ENCODE data around the gene ZSCAN10. TPM values are rescaled to one million over a fixed set of nuclear protein-coding genes. Genes with fewer than 3 reads are reported as not detected.

The ZSCAN10 gene
- total and polyA plus RNA-seq, 2 of the 13 experiments (the other 11 are each of a cell fraction or from before 2014, with no cell fraction given): not detected

- BruUV-seq (replicated peaks): no TSS peak
- Histone ChIP-seq H3K36me3 (replicated peaks in 1 of 2; ENCODE audit: control insufficient read depth in 1 of 2, insufficient read depth in 2 of 2, low read length in 2 of 2) (peaks cover 9 to 16% of the 10 kb centered on the region in 2 experiments; a peak in 2 of 5 replicates), H3K9me3 (ENCODE audit: low read length) (no peaks in the 10 kb centered on the region), H3K4me1 (ENCODE audit: insufficient read depth, low read length) (peaks cover 37% of the 10 kb centered on the region), H2AFZ (ENCODE audit: low read length) (no peak within 1 kb of the TSS), H3K27ac (ENCODE audit: extremely low read length, insufficient read depth, low read length) (peak within 1 kb of the TSS; percentile 82), H4K20me1 (ENCODE audit: insufficient read depth, low read length) (no peaks in the 10 kb centered on the region), H3K9ac (ENCODE audit: insufficient read depth, low read depth, low read length) (peak within 1 kb of the TSS; percentile 96), H3K27me3 (ENCODE audit: control insufficient read depth in 1 of 2, insufficient read depth in 2 of 2, low read length in 2 of 2) (no peaks in the 10 kb centered on the region; a peak in 2 of 5 replicates), H3K4me3 (replicated peaks in 1 of 3; ENCODE audit: insufficient read depth in 1 of 3, low read depth in 2 of 3, low read length in 3 of 3) (peak within 1 kb of the TSS; percentile 57 to 90 (median 71)), H3K4me2 (ENCODE audit: low read depth, low read length) (peak within 1 kb of the TSS; percentile 94), H3K79me2 (ENCODE audit: insufficient read depth, low read length) (peaks cover 17% of the 10 kb centered on the region)
- FAIRE-seq (peak; percentile 85), DNase-seq (ENCODE audit: low spot score) (peak; percentile 87), ATAC-seq (peak; percentile 77)
- ChIA-PET POLR2A (interaction anchor here (0.6 to 4.9 kb wide), 19 partner anchors 10 to 127 kb away, joined by 3 to 38 read pairs (median 7); partner anchors contain the start of genes HCFC1R1, THOC6, TNFRSF12A and ZNF205), CTCF (ENCODE audit: low intra/inter-chr PET ratio, low total read pairs) (no interaction called here)
- in situ Hi-C loops (cut with HindIII; ENCODE audit: extremely low pct_ligation_motif_present, low pct_unique_long_range_greater_than_20kb) (no loop called here), intact Hi-C loops (cut with micrococcal nuclease; ENCODE audit: unreplicated experiment) (no loop called here)
- WGBS (ENCODE audit: low lambda C conversion rate): 0% methylated on average over 13 of the region's 13 CpGs
- peak; percentile 78 for TF ChIP-seq TARDBP (CRISPR knock-in tag; IDR thresholded peaks at IDR 0.05)
- TF ChIP-seq SIN3B (IDR thresholded peaks at IDR 0.05; ENCODE audit: low read length): no peak
- TF ChIP-seq NCOA2 (CRISPR knock-in tag; IDR thresholded peaks at IDR 0.05): peak; percentile 59; the same call in 1 of the 2 replicates
- TF ChIP-seq NONO (IDR thresholded peaks at IDR 0.05): no peak
- TF ChIP-seq NONO (CRISPR knock-in tag; conservative IDR thresholded peaks at IDR 0.05): peak; percentile 68
- TF ChIP-seq, protein P1, sequence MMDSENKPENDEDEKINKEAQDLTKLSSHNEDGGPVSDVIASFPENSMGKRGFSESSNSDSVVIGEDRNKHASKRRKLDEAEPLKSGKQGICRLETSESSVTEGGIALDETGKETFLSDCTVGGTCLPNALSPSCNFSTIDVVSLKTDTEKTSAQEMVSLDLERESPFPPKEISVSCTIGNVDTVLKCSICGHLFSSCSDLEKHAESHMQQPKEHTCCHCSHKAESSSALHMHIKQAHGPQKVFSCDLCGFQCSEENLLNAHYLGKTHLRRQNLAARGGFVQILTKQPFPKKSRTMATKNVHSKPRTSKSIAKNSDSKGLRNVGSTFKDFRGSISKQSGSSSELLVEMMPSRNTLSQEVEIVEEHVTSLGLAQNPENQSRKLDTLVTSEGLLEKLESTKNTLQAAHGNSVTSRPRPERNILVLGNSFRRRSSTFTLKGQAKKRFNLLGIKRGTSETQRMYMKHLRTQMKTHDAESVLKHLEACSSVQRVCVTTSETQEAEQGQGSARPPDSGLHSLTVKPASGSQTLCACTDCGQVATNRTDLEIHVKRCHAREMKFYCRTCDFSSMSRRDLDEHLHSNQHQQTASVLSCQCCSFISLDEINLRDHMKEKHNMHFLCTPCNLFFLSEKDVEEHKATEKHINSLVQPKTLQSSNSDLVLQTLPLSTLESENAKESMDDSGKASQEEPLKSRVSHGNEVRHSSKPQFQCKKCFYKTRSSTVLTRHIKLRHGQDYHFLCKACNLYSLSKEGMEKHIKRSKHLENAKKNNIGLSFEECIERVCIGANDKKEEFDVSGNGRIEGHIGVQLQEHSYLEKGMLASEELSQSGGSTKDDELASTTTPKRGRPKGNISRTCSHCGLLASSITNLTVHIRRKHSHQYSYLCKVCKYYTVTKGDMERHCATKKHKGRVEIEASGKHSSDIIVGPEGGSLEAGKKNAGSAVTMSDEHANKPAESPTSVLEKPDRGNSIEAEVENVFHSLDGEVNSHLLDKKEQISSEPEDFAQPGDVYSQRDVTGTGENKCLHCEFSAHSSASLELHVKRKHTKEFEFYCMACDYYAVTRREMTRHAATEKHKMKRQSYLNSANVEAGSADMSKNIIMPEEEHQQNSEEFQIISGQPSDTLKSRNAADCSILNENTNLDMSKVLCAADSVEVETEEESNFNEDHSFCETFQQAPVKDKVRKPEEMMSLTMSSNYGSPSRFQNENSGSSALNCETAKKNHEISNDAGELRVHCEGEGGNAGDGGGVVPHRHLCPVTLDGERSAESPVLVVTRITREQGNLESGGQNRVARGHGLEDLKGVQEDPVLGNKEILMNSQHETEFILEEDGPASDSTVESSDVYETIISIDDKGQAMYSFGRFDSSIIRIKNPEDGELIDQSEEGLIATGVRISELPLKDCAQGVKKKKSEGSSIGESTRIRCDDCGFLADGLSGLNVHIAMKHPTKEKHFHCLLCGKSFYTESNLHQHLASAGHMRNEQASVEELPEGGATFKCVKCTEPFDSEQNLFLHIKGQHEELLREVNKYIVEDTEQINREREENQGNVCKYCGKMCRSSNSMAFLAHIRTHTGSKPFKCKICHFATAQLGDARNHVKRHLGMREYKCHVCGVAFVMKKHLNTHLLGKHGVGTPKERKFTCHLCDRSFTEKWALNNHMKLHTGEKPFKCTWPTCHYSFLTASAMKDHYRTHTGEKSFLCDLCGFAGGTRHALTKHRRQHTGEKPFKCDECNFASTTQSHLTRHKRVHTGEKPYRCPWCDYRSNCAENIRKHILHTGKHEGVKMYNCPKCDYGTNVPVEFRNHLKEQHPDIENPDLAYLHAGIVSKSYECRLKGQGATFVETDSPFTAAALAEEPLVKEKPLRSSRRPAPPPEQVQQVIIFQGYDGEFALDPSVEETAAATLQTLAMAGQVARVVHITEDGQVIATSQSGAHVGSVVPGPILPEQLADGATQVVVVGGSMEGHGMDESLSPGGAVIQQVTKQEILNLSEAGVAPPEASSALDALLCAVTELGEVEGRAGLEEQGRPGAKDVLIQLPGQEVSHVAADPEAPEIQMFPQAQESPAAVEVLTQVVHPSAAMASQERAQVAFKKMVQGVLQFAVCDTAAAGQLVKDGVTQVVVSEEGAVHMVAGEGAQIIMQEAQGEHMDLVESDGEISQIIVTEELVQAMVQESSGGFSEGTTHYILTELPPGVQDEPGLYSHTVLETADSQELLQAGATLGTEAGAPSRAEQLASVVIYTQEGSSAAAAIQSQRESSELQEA (CRISPR knock-in tag; IDR thresholded peaks at IDR 0.05; ENCODE audit: not compliant biosample characterization): no peak
- TF ChIP-seq ZNF607 (CRISPR knock-in tag; IDR thresholded peaks at IDR 0.05; ENCODE audit: borderline replicate concordance): peak; percentile 96; the same call in 1 of the 2 replicates
- TF ChIP-seq ZNF616 (CRISPR knock-in tag; IDR thresholded peaks at IDR 0.05; ENCODE audit: low read depth): no peak
- TF ChIP-seq, protein P2, sequence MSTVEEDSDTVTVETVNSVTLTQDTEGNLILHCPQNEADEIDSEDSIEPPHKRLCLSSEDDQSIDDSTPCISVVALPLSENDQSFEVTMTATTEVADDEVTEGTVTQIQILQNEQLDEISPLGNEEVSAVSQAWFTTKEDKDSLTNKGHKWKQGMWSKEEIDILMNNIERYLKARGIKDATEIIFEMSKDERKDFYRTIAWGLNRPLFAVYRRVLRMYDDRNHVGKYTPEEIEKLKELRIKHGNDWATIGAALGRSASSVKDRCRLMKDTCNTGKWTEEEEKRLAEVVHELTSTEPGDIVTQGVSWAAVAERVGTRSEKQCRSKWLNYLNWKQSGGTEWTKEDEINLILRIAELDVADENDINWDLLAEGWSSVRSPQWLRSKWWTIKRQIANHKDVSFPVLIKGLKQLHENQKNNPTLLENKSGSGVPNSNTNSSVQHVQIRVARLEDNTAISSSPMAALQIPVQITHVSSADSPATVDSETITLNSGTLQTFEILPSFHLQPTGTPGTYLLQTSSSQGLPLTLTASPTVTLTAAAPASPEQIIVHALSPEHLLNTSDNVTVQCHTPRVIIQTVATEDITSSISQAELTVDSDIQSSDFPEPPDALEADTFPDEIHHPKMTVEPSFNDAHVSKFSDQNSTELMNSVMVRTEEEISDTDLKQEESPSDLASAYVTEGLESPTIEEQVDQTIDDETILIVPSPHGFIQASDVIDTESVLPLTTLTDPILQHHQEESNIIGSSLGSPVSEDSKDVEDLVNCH (CRISPR knock-in tag; IDR thresholded peaks at IDR 0.05): no peak
- TF ChIP-seq RBAK (CRISPR knock-in tag; IDR thresholded peaks at IDR 0.05): no peak
- TF ChIP-seq HIVEP1 (CRISPR knock-in tag; IDR thresholded peaks at IDR 0.05): peak; percentile 100
- TF ChIP-seq SP5 (CRISPR knock-in tag; IDR thresholded peaks at IDR 0.05; ENCODE audit: borderline replicate concordance, low read depth): peak; percentile 73
Observed at GRCh38 chr16:3065069-3065741, 33.9 kb downstream of the ZSCAN10 start, which contains the start of gene IL32. TSS of gene IL32 (plus strand) at chr16:3065640. CDS start at chr16:3065812, 172 bp downstream.
